Measurements from ENCODE around the gene CRYGB. TPM values are rescaled to one million over a fixed set of nuclear protein-coding genes. Genes with fewer than 3 reads are reported as not detected.

Gene CRYGB, protein sequence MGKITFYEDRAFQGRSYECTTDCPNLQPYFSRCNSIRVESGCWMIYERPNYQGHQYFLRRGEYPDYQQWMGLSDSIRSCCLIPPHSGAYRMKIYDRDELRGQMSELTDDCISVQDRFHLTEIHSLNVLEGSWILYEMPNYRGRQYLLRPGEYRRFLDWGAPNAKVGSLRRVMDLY
- 0.86 TPM in 1 of 2 replicates, not detected in the other for total RNA-seq (2021)
- long read RNA-seq = 0 reads

- Histone ChIP-seq H3K9me3 (ENCODE audit: control insufficient read depth, low read depth, low read length) (no peaks in the 10 kb centered on the region), H2BK5ac (ENCODE audit: insufficient read length, low read length) (no peak within 1 kb of the TSS), H2BK12ac (ENCODE audit: insufficient read length, low read depth, low read length) (no peak within 1 kb of the TSS), H3K14ac (ENCODE audit: insufficient read depth, low read length) (no peak within 1 kb of the TSS), H4K5ac (ENCODE audit: insufficient read length, low read depth, low read length) (no peak within 1 kb of the TSS), H3K4ac (ENCODE audit: low read depth, low read length) (no peak within 1 kb of the TSS), H3K27me3 (ENCODE audit: insufficient read depth, low read length) (no peaks in the 10 kb centered on the region), H3K27ac (ENCODE audit: insufficient read length, low read depth, low read length) (no peak within 1 kb of the TSS), H2AK5ac (ENCODE audit: insufficient read length, low read length) (no peak within 1 kb of the TSS), H4K8ac (replicated peaks; ENCODE audit: insufficient read length, low read depth, low read length) (no peak within 1 kb of the TSS), H3K79me1 (ENCODE audit: insufficient read depth, low read depth, low read length, poor library complexity, severe bottlenecking) (no peaks in the 10 kb centered on the region), H3K4me2 (ENCODE audit: insufficient read depth, insufficient read length, low read length) (no peak within 1 kb of the TSS), H4K20me1 (ENCODE audit: control insufficient read depth, insufficient read depth, insufficient read length) (no peaks in the 10 kb centered on the region), H4K91ac (ENCODE audit: insufficient read length, low read depth, low read length) (no peak within 1 kb of the TSS), H3K9ac (ENCODE audit: extremely low read depth, insufficient read length, low read length) (no peak within 1 kb of the TSS), H2AFZ (ENCODE audit: low read length) (no peak within 1 kb of the TSS), H3K23me2 (ENCODE audit: insufficient read length, low read depth, low read length, poor library complexity, severe bottlenecking) (no peaks in the 10 kb centered on the region), H3K18ac (ENCODE audit: insufficient read length, low read depth, low read length) (no peak within 1 kb of the TSS), H3T11ph (ENCODE audit: low read length) (no peak within 1 kb of the TSS), H3K4me1 (ENCODE audit: insufficient read depth, low read length) (peaks cover 2% of the 10 kb centered on the region), H3K79me2 (ENCODE audit: insufficient read depth, low read length) (no peaks in the 10 kb centered on the region), H2BK20ac (ENCODE audit: low read depth, low read length, poor library complexity, severe bottlenecking) (no peak within 1 kb of the TSS), H3K56ac (ENCODE audit: insufficient read length, low read depth, low read length) (no peak within 1 kb of the TSS), H3K23ac (ENCODE audit: insufficient read length, low read depth, low read length) (no peak within 1 kb of the TSS), H2BK15ac (ENCODE audit: low read depth, low read length) (no peak within 1 kb of the TSS), H2BK120ac (ENCODE audit: low read depth, low read length, poor library complexity, severe bottlenecking) (no peak within 1 kb of the TSS)
- Mint-ChIP-seq H3K9me3 (peaks cover 6 to 9% of the 10 kb centered on the region in 2 experiments; a peak in 3 of 5 replicates), H3K36me3 (ENCODE audit: insufficient read depth in 1 of 3, low read depth in 3 of 3) (peaks cover 0 to 3% (median 2%) of the 10 kb centered on the region in 3 experiments; a peak in 2 of 7 replicates), H3K27ac (peak within 1 kb of the TSS in 1 of 3 experiments; percentile 7; a peak in 2 of 7 replicates), H3K27me3 (ENCODE audit: low read depth) (no peaks in the 10 kb centered on the region), H3K4me3 (no peak within 1 kb of the TSS), H3K4me1 (peaks cover 26 to 31% of the 10 kb centered on the region in 2 experiments)
- TF ChIP-seq, protein P1, sequence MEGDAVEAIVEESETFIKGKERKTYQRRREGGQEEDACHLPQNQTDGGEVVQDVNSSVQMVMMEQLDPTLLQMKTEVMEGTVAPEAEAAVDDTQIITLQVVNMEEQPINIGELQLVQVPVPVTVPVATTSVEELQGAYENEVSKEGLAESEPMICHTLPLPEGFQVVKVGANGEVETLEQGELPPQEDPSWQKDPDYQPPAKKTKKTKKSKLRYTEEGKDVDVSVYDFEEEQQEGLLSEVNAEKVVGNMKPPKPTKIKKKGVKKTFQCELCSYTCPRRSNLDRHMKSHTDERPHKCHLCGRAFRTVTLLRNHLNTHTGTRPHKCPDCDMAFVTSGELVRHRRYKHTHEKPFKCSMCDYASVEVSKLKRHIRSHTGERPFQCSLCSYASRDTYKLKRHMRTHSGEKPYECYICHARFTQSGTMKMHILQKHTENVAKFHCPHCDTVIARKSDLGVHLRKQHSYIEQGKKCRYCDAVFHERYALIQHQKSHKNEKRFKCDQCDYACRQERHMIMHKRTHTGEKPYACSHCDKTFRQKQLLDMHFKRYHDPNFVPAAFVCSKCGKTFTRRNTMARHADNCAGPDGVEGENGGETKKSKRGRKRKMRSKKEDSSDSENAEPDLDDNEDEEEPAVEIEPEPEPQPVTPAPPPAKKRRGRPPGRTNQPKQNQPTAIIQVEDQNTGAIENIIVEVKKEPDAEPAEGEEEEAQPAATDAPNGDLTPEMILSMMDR (conservative IDR thresholded peaks at IDR 0.05) = no peak
- no CpG with 5 or more reads among the region's 6 CpGs for WGBS (ENCODE audit: extremely low coverage, insufficient read length, low lambda C conversion rate)
- no peak for DNase-seq
Observed at GRCh38 chr2:208146006-208146405, at the start of gene CRYGB. Gene CRYGB, minus strand, starts transcription at chr2:208146158. Its CDS starts 38 bp downstream, at chr2:208146120.

Data from H9 (cell line).